K562 (cell line): Measurements from ENCODE around the gene OGFR. TPM values are rescaled to one million over a fixed set of nuclear protein-coding genes. Genes with fewer than 3 reads are reported as not detected.

Experiments
- ARID4B ChIP-seq: sonication (generic); formaldehyde crosslinking; IDR thresholded peaks from 2 replicates; pipeline ENCODE4 v1.8.0; 2022; ENCODE audit warnings: mild to moderate bottlenecking, missing genetic modification reagents
- CUX1 ChIP-seq: fragments of 200-800 bp; sonication (Bioruptor generic); IDR thresholded peaks from 2 replicates; pipeline ENCODE4 v1.6.1; 2016; ENCODE audit warnings: missing genetic modification characterization, missing compliant biosample characterization
- DIDO1 ChIP-seq: fragments of 450-650 bp; IDR thresholded peaks from 2 replicates; pipeline ENCODE4 v1.6.1; 2016; ENCODE audit warnings: low read depth, missing biosample characterization, missing genetic modification characterization
- ETS2 ChIP-seq: IDR thresholded peaks from 2 replicates; pipeline ENCODE4 v1.6.1; 2016; ENCODE audit warnings: borderline replicate concordance, missing genetic modification characterization, mild to moderate bottlenecking, moderate library complexity, missing compliant biosample characterization; ENCODE audit not compliant: poor library complexity, severe bottlenecking
- GTF2A2 ChIP-seq: IDR thresholded peaks from 2 replicates; pipeline ENCODE4 v1.6.1; 2016; ENCODE audit warnings: mild to moderate bottlenecking, missing genetic modification characterization, missing compliant biosample characterization
- LEF1 ChIP-seq: fragments of 450-650 bp; IDR thresholded peaks from 2 replicates; pipeline ENCODE4 v1.6.1; 2016; ENCODE audit warnings: mild to moderate bottlenecking
- MYBL2 ChIP-seq, 2 experiments: fragments of 450-650 bp in 1 of 2; sonication (generic) in 1 of 2; formaldehyde crosslinking in 1 of 2; IDR thresholded peaks; 2 replicates each; pipeline versions ENCODE4 v1.6.1 to v1.8.1; 2017 to 2022; ENCODE audit warnings: borderline replicate concordance in 1 of 2, inconsistent platforms in 1 of 2, low read depth in 1 of 2, mild to moderate bottlenecking in 1 of 2, missing genetic modification reagents in 1 of 2, moderate library complexity in 1 of 2
- NCOR1 ChIP-seq: fragments of 450-650 bp; IDR thresholded peaks from 2 replicates; pipeline ENCODE4 v1.6.1; 2016; ENCODE audit warnings: mild to moderate bottlenecking, moderate library complexity
- NUFIP1 ChIP-seq: fragments of 450-650 bp; IDR thresholded peaks from 2 replicates; pipeline ENCODE4 v1.6.1; 2018; ENCODE audit not compliant: partially characterized antibody
- SETDB1 ChIP-seq: IDR thresholded peaks from one replicate; pipeline ENCODE4 v1.6.1; 2012; ENCODE audit warnings: low read length, control low read depth, inconsistent platforms
- SP2 ChIP-seq: IDR thresholded peaks from 2 replicates; pipeline ENCODE4 v1.6.1; 2011; ENCODE audit warnings: mild to moderate bottlenecking, low read depth, low read length, moderate library complexity; ENCODE audit not compliant: poor library complexity, severe bottlenecking; ENCODE audit errors: extremely low read depth
- STAT5B ChIP-seq: fragments of 250-450 bp; sonication (Bioruptor Pico); IDR thresholded peaks from 2 replicates; pipeline ENCODE4 v1.8.0; 2021; ENCODE audit warnings: mild to moderate bottlenecking, inconsistent platforms
- ZBTB43 ChIP-seq: sonication (generic); formaldehyde crosslinking; IDR thresholded peaks from 2 replicates; pipeline ENCODE4 v1.8.0; 2023; ENCODE audit warnings: mild to moderate bottlenecking, missing genetic modification reagents
- ZNF232 ChIP-seq: sonication (generic); formaldehyde crosslinking; IDR thresholded peaks from 2 replicates; pipeline ENCODE4 v1.8.0; 2022; ENCODE audit warnings: mild to moderate bottlenecking, missing genetic modification reagents
- polyA plus RNA-seq, 8 experiments: library from polyadenylated mRNA; depleted of rRNA in 4 of 8; stranded (reverse) in 5 of 8; unstranded in 3 of 8; fragments of >200 nt; fragmentation: Nextera tagmentation in 2 of 8; fragmentation: Illumina TruSeq in 1 of 8; extraction: Ambion mirVana in 2 of 8; extraction: Trizol in 1 of 8; gene quantifications; 2 replicates each; pipeline versions ENCODE4 v1.2.1 to v1.2.3, GENCODE V29; 2011 to 2014; ENCODE audit warnings: inconsistent platforms in 1 of 8, missing spikeins in 1 of 8
- total RNA-seq, 7 experiments: library from RNA; depleted of rRNA in 6 of 7; stranded (reverse); fragments of >200 nt in 6 of 7; fragmentation: Illumina TruSeq in 2 of 7; extraction: Trizol in 2 of 7; gene quantifications; 2 replicates each; pipeline versions ENCODE4 v1.2.1 to v1.2.3, GENCODE V29; 2011 to 2021; ENCODE audit warnings: low replicate concordance in 1 of 7

OGFR gene
- total and polyA plus RNA-seq, 9 of the 15 experiments (the other 6 are each of a cell fraction or from before 2014, with no cell fraction given) = 0.39 to 56.3 (median 17.5) TPM

GRCh38 chr20:62804627-62805154 is at the start of gene OGFR (continued):
- TF ChIP-seq ETS2 = no peak
- TF ChIP-seq STAT5B (CRISPR knock-in tag) = no peak
- no peak for TF ChIP-seq SP2
- no peak for TF ChIP-seq SETDB1
- TF ChIP-seq GTF2A2 (tag) = no peak
- peak; percentile 75 for TF ChIP-seq ARID4B
- no peak for TF ChIP-seq ZBTB43 (CRISPR knock-in tag)
- TF ChIP-seq ZNF232 = no peak
- TF ChIP-seq NUFIP1 = no peak
- TF ChIP-seq CUX1 (CRISPR knock-in tag) = no peak
- TF ChIP-seq DIDO1 (tag) = no peak
- TF ChIP-seq MYBL2 (IDR thresholded peaks at IDR 0.05; ENCODE audit: low read depth) = no peak
- no peak for TF ChIP-seq MYBL2 (CRISPR knock-in tag; IDR thresholded peaks at IDR 0.05; ENCODE audit: borderline replicate concordance)
- no peak for TF ChIP-seq NCOR1
- TF ChIP-seq LEF1 = no peak
